ENCODE data around the gene EXTL1. TPM values are rescaled to one million over a fixed set of nuclear protein-coding genes. Genes with fewer than 3 reads are reported as not detected.

The EXTL1 gene
- total RNA-seq, 1 donor from 2014 or later, result 0.05 TPM

GRCh38 chr1:26070963-26071342 is 49.4 kb downstream of the EXTL1 start:
- DNase-seq (ENCODE audit: low read depth), result no peak

- no peak for DNase-seq (ENCODE audit: low read depth)
Observed at GRCh38 chr1:26072305-26072704, 50.7 kb downstream of the EXTL1 start.

- no peak for DNase-seq (ENCODE audit: low read depth)
Observed at GRCh38 chr1:26075421-26076144, 54.0 kb downstream of the EXTL1 start.

DNA sequence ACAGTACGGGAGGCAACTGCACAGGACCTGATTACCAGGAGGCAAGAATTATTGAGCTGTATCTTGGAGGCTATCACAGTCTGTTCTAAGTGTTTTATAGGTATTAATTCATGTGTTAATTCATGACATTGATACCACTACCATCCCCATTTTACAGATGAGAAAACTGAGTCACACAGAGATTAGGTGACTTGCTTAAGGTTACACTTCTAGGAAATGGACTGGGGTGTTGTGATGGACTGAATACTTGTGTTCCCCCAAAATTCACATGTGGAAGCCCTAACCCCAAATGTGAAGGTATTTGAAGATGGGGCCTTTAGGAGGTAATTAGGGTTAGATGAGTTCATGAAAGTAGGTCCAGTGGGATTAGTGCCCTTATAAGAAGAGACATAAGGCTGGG is 55.9 kb downstream of the EXTL1 start:
- DNase-seq (ENCODE audit: low read depth), result no peak

DNA sequence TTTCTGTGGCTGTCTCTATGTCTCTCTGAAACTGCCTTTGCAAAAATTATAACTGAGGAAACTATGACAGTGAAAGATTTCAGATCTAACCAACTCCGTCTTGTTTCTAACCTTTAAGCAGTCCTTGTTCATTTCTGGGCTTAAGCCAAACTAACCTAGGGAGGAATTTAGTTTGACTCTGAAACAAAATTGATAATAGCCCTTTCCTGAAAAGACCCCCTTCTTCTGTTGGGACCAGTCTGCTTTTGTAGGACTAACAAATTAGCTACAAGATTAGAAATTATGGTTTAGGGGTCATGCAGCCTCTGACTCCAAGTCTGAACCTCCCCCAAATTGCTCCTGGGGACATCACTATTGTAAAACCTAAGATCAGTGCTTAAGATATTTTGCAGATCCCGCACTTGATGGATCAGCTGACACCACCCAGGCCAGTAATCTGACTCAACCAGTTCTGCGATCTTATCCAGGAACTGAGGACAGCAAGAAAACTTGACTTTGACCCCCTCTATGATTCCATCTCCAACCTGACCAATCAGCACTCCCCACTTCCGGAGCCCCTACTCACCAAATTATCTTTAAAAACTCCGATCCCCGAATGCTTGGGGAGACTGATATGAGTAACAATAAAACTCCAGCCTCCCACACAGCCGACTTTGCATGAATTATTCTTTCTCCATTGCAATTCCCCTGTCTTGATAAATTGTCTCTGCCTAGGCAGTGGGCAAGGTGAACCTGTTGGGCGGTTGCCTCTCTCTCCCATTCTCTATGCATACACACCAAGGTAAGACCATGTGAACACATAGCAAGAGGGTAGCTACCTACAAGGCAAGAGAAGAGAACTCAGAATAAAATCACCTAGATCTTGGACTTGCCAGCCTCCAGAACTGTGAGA is 57.0 kb downstream of the EXTL1 start:
- DNase-seq (ENCODE audit: low read depth), result no peak

DNA sequence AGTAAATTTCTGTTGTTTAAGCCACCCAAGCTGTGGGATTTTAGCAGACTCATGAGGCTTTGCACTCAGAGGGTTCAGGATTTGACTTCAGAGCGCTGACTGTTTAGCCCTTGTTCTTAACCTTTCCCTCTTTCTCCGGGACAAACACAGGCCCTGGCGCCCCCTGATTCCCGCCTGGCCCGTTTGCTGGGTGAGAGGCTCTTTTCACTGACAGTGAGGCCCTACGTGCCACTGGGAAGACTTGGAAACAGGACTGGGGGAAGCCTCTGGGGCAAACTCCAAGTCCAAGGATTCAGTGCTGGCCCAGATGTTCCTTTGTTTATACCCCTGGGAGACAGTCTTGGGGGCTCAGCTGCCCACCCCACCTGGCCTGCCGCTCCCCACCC is 57.6 kb downstream of the EXTL1 start:
- DNase-seq (ENCODE audit: low read depth), result no peak

- no peak for DNase-seq (ENCODE audit: low read depth)
Observed at GRCh38 chr1:26079960-26080814, 58.6 kb downstream of the EXTL1 start.

- peak; percentile 75 for DNase-seq (ENCODE audit: low read depth)
Observed at GRCh38 chr1:26081267-26082019, 59.9 kb downstream of the EXTL1 start.

DNA sequence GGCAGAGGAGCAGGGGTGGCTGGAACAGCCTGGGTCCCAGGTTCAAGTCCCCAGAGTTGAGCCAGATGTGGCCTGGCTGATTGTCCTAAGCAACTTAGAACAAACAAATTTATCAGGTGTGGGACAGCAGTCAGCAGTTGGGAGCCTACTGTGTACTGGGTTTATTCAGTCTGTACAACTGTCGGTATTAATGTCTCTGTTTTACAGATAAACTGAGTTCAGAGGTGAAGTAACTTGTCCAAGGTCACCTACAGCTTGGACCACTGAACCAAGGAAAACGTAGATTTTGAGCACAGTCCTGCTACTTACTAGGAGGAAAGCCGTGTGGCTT is 60.4 kb downstream of the EXTL1 start:
- DNase-seq (ENCODE audit: low read depth), result no peak

GRCh38 chr1:26083208-26083607 is 61.6 kb downstream of the EXTL1 start:
- DNase-seq (ENCODE audit: low read depth), result peak; percentile 57

- DNase-seq (ENCODE audit: low read depth), result no peak
Observed at GRCh38 chr1:26084091-26084561, 62.6 kb downstream of the EXTL1 start.

DNA sequence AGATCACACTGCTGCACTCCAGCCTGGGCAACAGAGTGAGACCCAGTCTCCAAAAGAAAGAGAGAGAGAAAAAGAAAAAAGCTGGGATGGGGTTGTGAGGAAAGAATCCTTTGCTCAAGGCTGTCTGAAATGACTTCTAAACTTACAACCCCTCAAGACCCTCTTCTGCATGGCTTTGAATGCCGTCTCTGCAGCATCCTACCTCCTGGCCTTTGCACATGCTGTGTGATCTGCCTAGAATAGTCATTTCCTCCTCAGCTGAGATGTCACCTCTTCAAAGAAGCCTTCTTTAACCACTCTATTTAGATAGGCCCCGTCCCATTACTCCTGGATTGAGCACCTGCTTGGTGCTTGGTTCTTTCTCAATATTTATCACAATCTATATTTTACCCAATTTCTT is 63.3 kb downstream of the EXTL1 start:
- no peak for DNase-seq (ENCODE audit: low read depth)

Other genes starting within 250 kb of the EXTL1 start
- gene SELENON, start 221.6 kb upstream of the EXTL1 start, total RNA-seq, result 7.3 and 38.9 TPM in 2 replicates
- gene MTFR1L, start 201.8 kb upstream of the EXTL1 start, total RNA-seq, result 20.1 and 40.1 TPM in 2 replicates
- 0.89 and 5.7 TPM in 2 replicates for gene AUNIP, start 162.3 kb upstream of the EXTL1 start, total RNA-seq
- 18.2 and 20.7 TPM in 2 replicates for gene PAQR7, start 146.1 kb upstream of the EXTL1 start, total RNA-seq
- 69.2 and 143 TPM in 2 replicates for gene STMN1, start 115.4 kb upstream of the EXTL1 start, total RNA-seq
- gene PAFAH2, start 23.7 kb upstream of the EXTL1 start, total RNA-seq, result 14.8 and 18.5 TPM in 2 replicates
- gene SLC30A2, start 24.3 kb downstream of the EXTL1 start, total RNA-seq, result 1.1 and 1.4 TPM in 2 replicates
- gene TRIM63, start 45.9 kb downstream of the EXTL1 start, total RNA-seq, result not detected in 2 replicates
- gene PDIK1L, start 90.0 kb downstream of the EXTL1 start, total RNA-seq, result 4.7 and 5.6 TPM in 2 replicates
- not detected in 2 replicates for gene FAM110D, start 137.3 kb downstream of the EXTL1 start, total RNA-seq
- not detected in 2 replicates for gene C1orf232, start 147.2 kb downstream of the EXTL1 start, total RNA-seq
- gene ZNF593, start 148.1 kb downstream of the EXTL1 start, total RNA-seq, result 6.7 and 15.6 TPM in 2 replicates
- gene ZNF593OS, start 150.1 kb downstream of the EXTL1 start, total RNA-seq, result not detected in 2 replicates
- 5.2 and 6.4 TPM in 2 replicates for gene CNKSR1, start 155.7 kb downstream of the EXTL1 start, total RNA-seq
- gene CATSPER4, start 168.8 kb downstream of the EXTL1 start, total RNA-seq, result not detected in 2 replicates
- 6.6 and 9.4 TPM in 2 replicates for gene CEP85, start 212.4 kb downstream of the EXTL1 start, total RNA-seq

Data from renal cortical epithelial cell (primary cell).